Keratinocyte (primary cell): ENCODE measurements around the gene MGLL. TPM values are rescaled to one million over a fixed set of nuclear protein-coding genes. Genes with fewer than 3 reads are reported as not detected.

Experiments
- DNase-seq: peaks from one replicate; pipeline ENCODE4 v3.0.0-alpha.2; 2011; ENCODE audit warnings: low read depth, missing footprints, low spot score
- FAIRE-seq: peaks from 2 replicates; lab custom pipeline; 2011; peaks lifted over from hg19 to GRCh38; lab: Jason Lieb, UNC
- H2AFZ ChIP-seq: 2 replicates; pipeline ENCODE4 v1.6.0; 2012; ENCODE audit warnings: low read length, control low read depth, inconsistent platforms; ENCODE audit not compliant: control insufficient read depth
- H3K27ac ChIP-seq: 2 replicates; pipeline ENCODE4 v1.5.1; 2011; ENCODE audit warnings: low read length; ENCODE audit not compliant: control insufficient read depth, insufficient read depth
- H3K27me3 ChIP-seq: 3 replicates; pipeline ENCODE4 v1.6.0; 2011; ENCODE audit warnings: low read length; ENCODE audit not compliant: control insufficient read depth, insufficient read depth; ENCODE audit errors: extremely low read depth
- H3K36me3 ChIP-seq, 2 experiments: 2 replicates in 1 of 2; 3 replicates in 1 of 2; pipeline ENCODE4 v1.5.1; 2011; ENCODE audit warnings: low read length in 2 of 2, mild to moderate bottlenecking in 1 of 2; ENCODE audit not compliant: control insufficient read depth in 2 of 2, insufficient read depth in 2 of 2; ENCODE audit errors: extremely low read depth in 1 of 2
- H3K4me1 ChIP-seq: 3 replicates; pipeline ENCODE4 v1.5.1; 2011; ENCODE audit warnings: low read length; ENCODE audit not compliant: control insufficient read depth, insufficient read depth; ENCODE audit errors: extremely low read depth
- H3K4me2 ChIP-seq: 3 replicates; pipeline ENCODE4 v1.6.0; 2011; ENCODE audit warnings: low read depth, low read length; ENCODE audit not compliant: control insufficient read depth, insufficient read depth; ENCODE audit errors: extremely low read depth
- H3K4me3 ChIP-seq, 3 experiments: fragments of 200-600 bp in 1 of 3; sonication (generic) in 1 of 3; 2 replicates in 2 of 3; 3 replicates in 1 of 3; pipeline ENCODE4 v1.5.1; 2011 to 2016; ENCODE audit warnings: low read length in 3 of 3, mild to moderate bottlenecking in 3 of 3, control low read depth in 2 of 3, inconsistent platforms in 1 of 3, low read depth in 1 of 3, mixed read lengths in 1 of 3, mixed run types in 1 of 3, moderate library complexity in 1 of 3; ENCODE audit not compliant: control insufficient read depth in 2 of 3, insufficient read depth in 2 of 3; ENCODE audit errors: extremely low read depth in 1 of 3
- H3K79me2 ChIP-seq: 2 replicates; pipeline ENCODE4 v1.6.0; 2012; ENCODE audit warnings: low read length; ENCODE audit not compliant: control insufficient read depth, insufficient read depth
- H3K9ac ChIP-seq: 3 replicates; pipeline ENCODE4 v1.6.0; 2011; ENCODE audit warnings: low read length; ENCODE audit not compliant: control insufficient read depth, insufficient read depth; ENCODE audit errors: extremely low read depth
- H3K9me1 ChIP-seq: 3 replicates; pipeline ENCODE4 v1.6.0; 2011; ENCODE audit warnings: low read length; ENCODE audit not compliant: control insufficient read depth, insufficient read depth; ENCODE audit errors: extremely low read depth
- H3K9me3 ChIP-seq: 2 replicates; pipeline ENCODE4 v1.5.1; 2012; ENCODE audit warnings: low read depth, low read length; ENCODE audit not compliant: control insufficient read depth
- H4K20me1 ChIP-seq: 3 replicates; pipeline ENCODE4 v1.6.0; 2011; ENCODE audit warnings: low read length; ENCODE audit not compliant: control insufficient read depth, insufficient read depth; ENCODE audit errors: extremely low read depth
- CTCF ChIP-seq, 3 experiments: IDR thresholded peaks in 1 of 3; conservative IDR thresholded peaks in 1 of 3; optimal IDR thresholded peaks in 1 of 3; 2 replicates in 2 of 3; 3 replicates in 1 of 3; pipeline versions ENCODE3 to v1.5.1; 2011; ENCODE audit warnings: low read length in 3 of 3, mild to moderate bottlenecking in 3 of 3, moderate library complexity in 2 of 3, control low read depth in 1 of 3, inconsistent platforms in 1 of 3; ENCODE audit not compliant: insufficient read depth in 2 of 3; ENCODE audit errors: extremely low read depth in 1 of 3
- EZH2 ChIP-seq: IDR thresholded peaks from one replicate; pipeline ENCODE4 v1.6.1; 2012; ENCODE audit warnings: inconsistent platforms, mild to moderate bottlenecking, low read length, moderate library complexity
- dilution Hi-C: fragments of 300-500 bp; cut with MboI; formaldehyde crosslinking; loops from one replicate; pipeline ENCODE4 v1.7.0; 2020; ENCODE audit warnings: low sequenced_read_pairs; ENCODE audit not compliant: extremely low pct_ligation_motif_present
- polyA plus RNA-seq, 5 experiments: library from polyadenylated mRNA; depleted of rRNA in 3 of 5; stranded (reverse) in 3 of 5; stranded (forward) in 1 of 5; unstranded in 1 of 5; fragments of >200 nt; gene quantifications; 1 replicate in 1 of 5; 2 replicates in 3 of 5; 3 replicates in 1 of 5; pipeline versions ENCODE4 v1.2.1 to v1.2.3, GENCODE V29; 2011 to 2012; ENCODE audit warnings: missing spikeins in 2 of 5, low read depth in 1 of 5, low replicate concordance in 1 of 5

Gene MGLL
- polyA plus RNA-seq, 1 donor (not counting 4 experiments of a cell fraction or from before 2014, with no cell fraction given), result 17.8 TPM

GRCh38 chr3:127765735-127766134 is 56.6 kb downstream of the MGLL start:
- H3K9me3 ChIP-seq, result no peaks in the 10 kb centered on the region
- no peak overlapping the region for H3K4me2 ChIP-seq
- no peak overlapping the region for H3K9ac ChIP-seq
- H3K9me1 ChIP-seq, result no peaks in the 10 kb centered on the region
- no peaks in the 10 kb centered on the region for H3K27me3 ChIP-seq
- peaks cover 21% of the 10 kb centered on the region for H3K4me1 ChIP-seq
- FAIRE-seq, result no peak
- no peaks in the 10 kb centered on the region for H3K36me3 ChIP-seq
- H4K20me1 ChIP-seq, result no peaks in the 10 kb centered on the region
- DNase-seq, result no peak
- no peak overlapping the region for H3K4me3 ChIP-seq
- dilution Hi-C loops, result no loop called here
- TF ChIP-seq EZH2 (no peak), CTCF (optimal IDR thresholded peaks at IDR 0.05 in 1 of 3, IDR thresholded peaks at IDR 0.05 in 1 of 3, conservative IDR thresholded peaks at IDR 0.05 in 1 of 3; ENCODE audit: extremely low read depth in 1 of 3, insufficient read depth in 2 of 3, low read length in 3 of 3) (no peak)
- no peaks in the 10 kb centered on the region for H3K79me2 ChIP-seq
- no peak overlapping the region for H3K27ac ChIP-seq
- H2AFZ ChIP-seq, result no peak overlapping the region

GRCh38 chr3:127764841-127765362 is 57.4 kb downstream of the MGLL start:
- Histone ChIP-seq H3K27ac (no peak overlapping the region), H3K4me3 (no peak overlapping the region), H3K79me2 (no peaks in the 10 kb centered on the region), H3K36me3 (no peaks in the 10 kb centered on the region), H3K27me3 (no peaks in the 10 kb centered on the region), H2AFZ (no peak overlapping the region), H3K9me3 (no peaks in the 10 kb centered on the region), H4K20me1 (no peaks in the 10 kb centered on the region), H3K9ac (no peak overlapping the region), H3K4me1 (peaks cover 16% of the 10 kb centered on the region), H3K9me1 (no peaks in the 10 kb centered on the region), H3K4me2 (no peak overlapping the region)
- DNase-seq, result no peak
- dilution Hi-C loops, result no loop called here
- TF ChIP-seq CTCF (optimal IDR thresholded peaks at IDR 0.05 in 1 of 3, IDR thresholded peaks at IDR 0.05 in 1 of 3, conservative IDR thresholded peaks at IDR 0.05 in 1 of 3; ENCODE audit: extremely low read depth in 1 of 3, insufficient read depth in 2 of 3, low read length in 3 of 3) (no peak), EZH2 (no peak)
- no peak for FAIRE-seq
